Stimulated activated effector memory CD8-positive, alpha-beta T cell treated with anti-CD3 and anti-CD28 coated beads, Interleukin-12 subunit alpha, Interleukin-12 subunit beta, amount 100 ng/mL, for 72 hours (primary cell): Measurements from ENCODE around the gene NTN1.

Experiments used
- ATAC-seq: fragments of 150-1000 bp; cut with Tn5 transposase; 2 replicates; pipeline ENCODE4 v1.10.0; 2021
- DNase-seq, 2 donors: peaks; one replicate each; pipeline ENCODE4 v3.0.0; 2021 to 2022; ENCODE audit warnings: low spot score in 2 of 2
- H3K27ac Mint-ChIP-seq: one replicate; pipeline ENCODE4 v1.8.0; 2022; ENCODE audit warnings: mild to moderate bottlenecking, mixed read lengths
- H3K36me3 Mint-ChIP-seq: one replicate; pipeline ENCODE4 v1.8.0; 2022; ENCODE audit warnings: mild to moderate bottlenecking, mixed read lengths
- H3K4me1 Mint-ChIP-seq: one replicate; pipeline ENCODE4 v1.8.0; 2022; ENCODE audit warnings: mixed read lengths
- H3K4me3 Mint-ChIP-seq: one replicate; pipeline ENCODE4 v1.8.0; 2022; ENCODE audit warnings: mild to moderate bottlenecking, mixed read lengths
- H3K9me3 Mint-ChIP-seq: one replicate; pipeline ENCODE4 v1.8.0; 2022; ENCODE audit warnings: mixed read lengths

Gene NTN1

DNA sequence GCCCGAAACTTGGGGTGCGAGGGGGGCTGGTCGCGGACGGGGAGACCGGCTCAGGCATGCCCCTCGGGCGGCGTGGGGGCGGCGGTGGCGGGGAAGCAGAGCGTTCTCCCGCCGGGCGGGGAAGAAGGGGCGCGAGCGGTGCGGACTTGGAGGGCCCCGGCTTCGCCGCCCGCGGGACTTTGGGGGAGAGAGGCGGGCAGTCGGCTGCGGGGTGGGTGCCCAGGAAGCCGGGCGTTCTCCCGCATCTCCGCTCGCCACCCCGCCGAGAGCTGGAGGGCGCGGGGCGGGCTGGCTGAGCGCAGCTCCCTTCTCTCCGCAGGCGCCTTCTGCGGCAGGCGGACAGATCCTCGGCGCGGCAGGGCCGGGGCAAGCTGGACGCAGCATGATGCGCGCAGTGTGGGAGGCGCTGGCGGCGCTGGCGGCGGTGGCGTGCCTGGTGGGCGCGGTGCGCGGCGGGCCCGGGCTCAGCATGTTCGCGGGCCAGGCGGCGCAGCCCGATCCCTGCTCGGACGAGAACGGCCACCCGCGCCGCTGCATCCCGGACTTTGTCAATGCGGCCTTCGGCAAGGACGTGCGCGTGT lies 772 bp downstream of the NTN1 start:
- peak in 1 of 2 donors; percentile 55 for DNase-seq
- Mint-ChIP-seq H3K9me3 (no peaks in the 10 kb centered on the region), H3K36me3 (no peaks in the 10 kb centered on the region), H3K27ac (no peak overlapping the region), H3K4me1 (peaks cover 6% of the 10 kb centered on the region), H3K4me3 (peak overlapping the region; percentile 78)
- ATAC-seq = no peak

- Mint-ChIP-seq H3K4me1 (peaks cover 6% of the 10 kb centered on the region), H3K9me3 (no peaks in the 10 kb centered on the region), H3K27ac (no peak overlapping the region), H3K36me3 (no peaks in the 10 kb centered on the region), H3K4me3 (peak overlapping the region; percentile 78)
- ATAC-seq (no peak), DNase-seq (no peak)
These were observed 1.5 kb downstream of the NTN1 start for GRCh38 chr17:9022573-9023391.

GRCh38 chr17:9023392-9024218 lies 2.3 kb downstream of the NTN1 start:
- H3K4me1 Mint-ChIP-seq = peaks cover 6% of the 10 kb centered on the region
- peak overlapping the region; percentile 78 for H3K4me3 Mint-ChIP-seq

DNA sequence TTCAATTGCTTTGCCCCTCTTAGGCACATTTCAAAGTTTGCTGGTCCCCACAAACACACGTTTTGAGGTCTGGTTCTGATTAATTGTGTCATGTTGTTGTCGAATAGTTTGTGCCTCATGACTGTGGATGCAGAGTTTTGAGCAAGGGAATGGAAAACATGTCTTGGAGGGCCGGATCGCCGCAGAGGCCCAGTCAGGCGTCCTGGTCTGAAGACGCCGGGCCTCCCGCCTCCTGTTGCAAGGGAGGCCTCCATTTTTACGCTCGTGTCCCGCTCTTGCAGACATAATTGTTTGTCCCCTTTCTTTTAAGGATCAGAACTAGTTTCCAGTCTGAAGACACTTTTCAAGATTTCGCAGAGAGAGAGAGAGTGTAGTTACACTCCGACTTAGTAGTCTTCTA lies 3.2 kb downstream of the NTN1 start:
- Mint-ChIP-seq H3K27ac (no peak overlapping the region), H3K36me3 (no peaks in the 10 kb centered on the region), H3K4me1 (peaks cover 6% of the 10 kb centered on the region), H3K4me3 (no peak overlapping the region), H3K9me3 (no peaks in the 10 kb centered on the region)
- DNase-seq (no peak), ATAC-seq (no peak)

More at GRCh38 chr17:9023392-9024218, 2.3 kb downstream of the NTN1 start:
- DNase-seq (no peak), ATAC-seq (no peak)
- Mint-ChIP-seq H3K9me3 (no peaks in the 10 kb centered on the region), H3K27ac (no peak overlapping the region), H3K36me3 (no peaks in the 10 kb centered on the region)

DNA sequence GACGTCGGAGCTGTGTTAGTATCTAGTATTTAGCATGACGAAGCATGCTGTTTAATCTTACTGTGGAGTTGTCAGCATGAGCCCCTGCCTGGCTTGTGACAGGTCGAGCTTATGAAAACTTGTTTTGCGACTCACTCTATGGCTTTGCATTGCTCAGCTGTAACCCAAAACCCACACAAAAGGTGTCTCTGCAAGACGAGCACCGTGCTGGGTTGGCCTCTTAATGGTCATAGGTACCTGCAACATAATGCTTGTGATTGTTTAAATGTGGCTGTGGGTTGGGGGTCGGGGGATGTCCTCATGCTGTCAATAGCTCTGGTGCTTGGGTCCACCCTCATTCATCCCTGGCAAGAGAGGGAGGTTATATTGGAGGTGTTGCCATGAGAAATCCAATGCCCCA lies 5.4 kb downstream of the NTN1 start:
- DNase-seq = no peak
- ATAC-seq = no peak
- Mint-ChIP-seq H3K36me3 (no peaks in the 10 kb centered on the region), H3K9me3 (no peaks in the 10 kb centered on the region), H3K4me3 (no peak overlapping the region), H3K4me1 (peaks cover 6% of the 10 kb centered on the region), H3K27ac (no peak overlapping the region)

GRCh38 chr17:9028202-9028987 lies 7.1 kb downstream of the NTN1 start:
- Mint-ChIP-seq H3K9me3 (no peaks in the 10 kb centered on the region), H3K4me1 (no peaks in the 10 kb centered on the region), H3K27ac (no peak overlapping the region), H3K4me3 (no peak overlapping the region), H3K36me3 (no peaks in the 10 kb centered on the region)
- ATAC-seq (no peak), DNase-seq (no peak)

- Mint-ChIP-seq H3K9me3 (no peaks in the 10 kb centered on the region), H3K4me3 (no peak overlapping the region), H3K4me1 (no peaks in the 10 kb centered on the region), H3K27ac (no peak overlapping the region), H3K36me3 (no peaks in the 10 kb centered on the region)
- ATAC-seq (no peak), DNase-seq (no peak)
These were observed 7.8 kb downstream of the NTN1 start for GRCh38 chr17:9028988-9029570.

DNA sequence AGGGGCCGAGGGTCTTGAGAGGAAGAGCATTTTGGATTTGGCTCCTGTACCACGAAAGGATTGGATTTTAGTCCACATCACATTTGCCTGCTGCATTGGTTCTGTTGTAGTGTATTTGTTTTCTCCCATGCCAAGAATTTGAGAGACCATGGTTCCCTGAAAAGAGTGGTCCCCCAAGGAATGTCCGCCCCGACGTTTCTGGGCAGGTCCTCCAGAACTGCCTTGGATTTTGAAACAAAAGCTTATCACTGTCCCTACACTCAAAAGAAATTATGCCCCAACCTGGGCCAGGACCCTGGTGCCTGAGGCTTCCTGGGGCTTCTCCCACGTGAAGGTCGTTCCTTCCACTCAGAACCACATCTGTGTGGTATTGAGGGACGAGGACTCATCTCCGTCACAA lies 10.8 kb downstream of the NTN1 start:
- Mint-ChIP-seq H3K36me3 (no peaks in the 10 kb centered on the region), H3K27ac (no peak overlapping the region), H3K4me1 (no peaks in the 10 kb centered on the region), H3K4me3 (no peak overlapping the region), H3K9me3 (no peaks in the 10 kb centered on the region)
- no peak for ATAC-seq
- no peak for DNase-seq

- Mint-ChIP-seq H3K4me1 (no peaks in the 10 kb centered on the region), H3K36me3 (no peaks in the 10 kb centered on the region), H3K9me3 (no peaks in the 10 kb centered on the region), H3K27ac (no peak overlapping the region), H3K4me3 (no peak overlapping the region)
- ATAC-seq (no peak), DNase-seq (no peak)
These were observed 11.3 kb downstream of the NTN1 start for GRCh38 chr17:9032583-9032982.

DNA sequence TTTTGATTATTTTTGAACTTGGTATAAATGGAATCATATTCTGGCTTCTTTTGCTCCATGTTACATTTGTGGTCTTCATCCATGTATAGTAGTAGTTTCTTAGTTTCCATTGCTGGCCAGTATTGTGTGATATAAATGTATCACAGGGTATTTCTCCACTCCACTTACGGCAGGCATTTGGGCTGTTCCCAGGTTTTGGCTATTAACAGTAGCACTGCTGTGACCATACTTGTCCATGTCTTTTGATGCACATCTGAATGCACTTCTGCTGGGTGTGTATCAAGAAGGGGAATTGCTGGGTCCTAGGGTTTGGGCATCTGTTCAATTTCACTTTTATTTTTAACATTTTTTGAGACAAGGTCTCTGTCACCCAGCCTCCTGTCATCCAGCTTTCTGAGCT lies 13.9 kb downstream of the NTN1 start:
- Mint-ChIP-seq H3K4me3 (no peak overlapping the region), H3K9me3 (no peaks in the 10 kb centered on the region), H3K36me3 (no peaks in the 10 kb centered on the region), H3K4me1 (no peaks in the 10 kb centered on the region), H3K27ac (no peak overlapping the region)
- DNase-seq = no peak
- no peak for ATAC-seq

DNA sequence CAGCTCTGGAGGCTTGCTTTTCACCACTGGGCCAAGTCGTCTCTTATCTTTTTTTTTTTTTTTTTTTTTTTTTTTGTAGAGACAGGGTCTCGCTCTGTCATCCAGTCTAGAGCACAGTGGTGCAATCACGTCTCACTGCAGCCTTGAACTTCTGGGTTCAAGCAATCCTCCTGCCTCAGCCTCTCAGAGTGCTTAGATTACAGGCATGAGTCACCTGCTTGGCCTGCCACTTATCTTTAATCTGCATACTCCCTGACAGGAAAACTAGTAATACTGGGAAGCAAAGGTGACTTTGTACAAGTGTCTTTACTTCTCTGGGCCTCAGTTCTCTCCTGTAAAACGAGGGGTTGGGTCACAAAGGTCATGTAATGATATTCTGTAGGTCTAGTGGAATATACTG lies 15.0 kb downstream of the NTN1 start:
- H3K4me1 Mint-ChIP-seq = no peaks in the 10 kb centered on the region
- DNase-seq (no peak), ATAC-seq (no peak)
- no peak overlapping the region for H3K27ac Mint-ChIP-seq
- H3K4me3 Mint-ChIP-seq = no peak overlapping the region
- no peaks in the 10 kb centered on the region for H3K36me3 Mint-ChIP-seq
- H3K9me3 Mint-ChIP-seq = no peaks in the 10 kb centered on the region

DNA sequence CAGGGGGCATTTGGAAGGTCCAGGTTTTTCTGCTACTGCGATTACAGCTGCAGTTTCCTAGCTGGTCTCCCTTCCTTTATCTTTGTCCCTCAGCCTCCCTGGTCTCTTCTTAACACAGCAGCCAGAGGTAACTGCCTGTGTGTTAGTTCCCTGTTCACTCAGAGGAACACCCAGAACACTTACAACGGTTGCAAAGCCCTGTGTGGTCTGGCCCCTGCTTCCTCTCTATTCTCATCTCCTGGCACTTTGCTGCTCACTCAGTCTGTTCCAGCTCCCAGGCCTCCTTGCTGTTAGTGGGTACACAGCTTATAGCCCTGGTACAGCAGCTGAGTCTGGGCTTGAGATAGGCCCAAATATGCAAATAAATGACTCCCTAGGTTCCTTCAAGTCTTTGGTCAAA lies 16.4 kb downstream of the NTN1 start:
- H3K27ac Mint-ChIP-seq = no peak overlapping the region

DNA sequence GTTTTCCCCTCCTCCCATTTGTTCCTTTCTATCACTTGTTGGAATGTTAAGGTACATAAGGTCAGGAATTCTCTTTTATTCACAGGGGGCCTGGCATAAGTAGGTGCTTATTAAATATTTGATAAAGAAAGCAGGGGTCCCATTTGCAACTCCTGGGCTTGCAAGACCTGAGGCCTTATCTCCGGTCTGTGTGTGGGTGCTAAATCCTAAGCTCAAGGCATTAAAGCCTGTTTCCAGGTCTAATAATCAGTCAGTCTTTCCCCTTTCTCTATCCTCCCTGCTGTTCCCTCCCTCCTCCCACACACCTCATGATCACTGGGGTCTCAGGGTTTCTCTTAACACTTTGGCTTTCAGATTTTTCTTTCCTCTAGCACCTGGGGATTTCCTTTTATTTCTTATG lies 17.1 kb downstream of the NTN1 start:
- Mint-ChIP-seq H3K4me1 (no peaks in the 10 kb centered on the region), H3K36me3 (no peaks in the 10 kb centered on the region), H3K4me3 (no peak overlapping the region)

More for the DNA sequence above, 16.4 kb downstream of the NTN1 start:
- no peaks in the 10 kb centered on the region for H3K36me3 Mint-ChIP-seq
- DNase-seq (no peak), ATAC-seq (no peak)
- no peaks in the 10 kb centered on the region for H3K9me3 Mint-ChIP-seq
- no peak overlapping the region for H3K4me3 Mint-ChIP-seq
- H3K4me1 Mint-ChIP-seq = no peaks in the 10 kb centered on the region

GRCh38 chr17:9044772-9045463 lies 23.6 kb downstream of the NTN1 start:
- H3K36me3 Mint-ChIP-seq = no peaks in the 10 kb centered on the region
- H3K4me1 Mint-ChIP-seq = no peaks in the 10 kb centered on the region
- DNase-seq (no peak), ATAC-seq (no peak)
- no peak overlapping the region for H3K27ac Mint-ChIP-seq
- no peaks in the 10 kb centered on the region for H3K9me3 Mint-ChIP-seq
- H3K4me3 Mint-ChIP-seq = no peak overlapping the region

More for the DNA sequence above, 17.1 kb downstream of the NTN1 start:
- ATAC-seq (no peak), DNase-seq (no peak)
- Mint-ChIP-seq H3K9me3 (no peaks in the 10 kb centered on the region), H3K27ac (no peak overlapping the region)
